SU-DHL-6 (cell line): ENCODE results near the gene MYO18A.
A peak's percentile ranks its signal among the peaks of the same experiment; 100 is the strongest.

Source experiments
- H2AFZ ChIP-seq: fragments of 200-600 bp; sonication (generic); 2 replicates; pipeline ENCODE4 v1.6.1; 2014; ENCODE audit warnings: low read depth, mild to moderate bottlenecking, moderate library complexity, mixed read lengths, antibody characterized with exemption, low read length; ENCODE audit not compliant: severe bottlenecking
- H3F3A ChIP-seq: fragments of 200-600 bp; shearing (Covaris generic); 2 replicates; pipeline ENCODE4 v1.6.0; 2016; ENCODE audit warnings: antibody characterized with exemption, mild to moderate bottlenecking; ENCODE audit not compliant: insufficient read depth
- H3K27ac ChIP-seq: fragments of 200-600 bp; sonication (generic); 2 replicates; pipeline ENCODE4 v1.5.1; 2016; ENCODE audit warnings: low read depth, mild to moderate bottlenecking, low read length, moderate library complexity, mixed read lengths
- H3K27me3 ChIP-seq: fragments of 200-600 bp; sonication (generic), shearing (Covaris generic); 2 replicates; pipeline ENCODE4 v1.6.0; 2014; ENCODE audit warnings: mild to moderate bottlenecking, low read length
- H3K36me3 ChIP-seq: fragments of 200-600 bp; sonication (generic); 2 replicates; pipeline ENCODE4 v1.6.1; 2014; ENCODE audit warnings: mild to moderate bottlenecking, low read length, mixed read lengths
- H3K4me2 ChIP-seq: fragments of 300-600, 200-600 bp; shearing (Covaris generic), sonication (generic); 2 replicates; pipeline ENCODE4 v1.6.0; 2014; ENCODE audit warnings: low read length, low read depth, mild to moderate bottlenecking; ENCODE audit not compliant: poor library complexity, severe bottlenecking
- H3K4me3 ChIP-seq: fragments of 200-600 bp; sonication (generic); 2 replicates; pipeline ENCODE4 v1.5.1; 2014; ENCODE audit warnings: antibody characterized with exemption, low read length, mild to moderate bottlenecking, mixed read lengths; ENCODE audit not compliant: insufficient read depth, poor library complexity, severe bottlenecking
- H3K79me2 ChIP-seq: fragments of 200-600 bp; sonication (generic); 2 replicates; pipeline ENCODE4 v1.6.1; 2014; ENCODE audit warnings: mild to moderate bottlenecking, low read length, moderate library complexity; ENCODE audit not compliant: insufficient read depth
- H3K9ac ChIP-seq: fragments of 200-600 bp; sonication (generic); 2 replicates; pipeline ENCODE4 v1.7.0; 2014; ENCODE audit warnings: mild to moderate bottlenecking, low read length
- H3K9me2 ChIP-seq: fragments of 200-600 bp; sonication (generic); replicated peaks from 2 replicates; pipeline ENCODE4 v1.6.1; 2014; ENCODE audit warnings: low read length; ENCODE audit not compliant: insufficient read depth
- H3K9me3 ChIP-seq: fragments of 200-600 bp; sonication (generic); 2 replicates; pipeline ENCODE4 v1.6.1; 2014; ENCODE audit warnings: low read length, mixed read lengths; ENCODE audit not compliant: insufficient read depth
- H4K20me1 ChIP-seq: fragments of 200-600 bp; sonication (generic); 2 replicates; pipeline ENCODE4 v1.6.1; 2014; ENCODE audit warnings: low read depth, mild to moderate bottlenecking, antibody characterized with exemption, low read length, moderate library complexity, mixed read lengths
- EZH2phosphoT487 ChIP-seq: fragments of 200-600 bp; sonication (generic), shearing (Covaris generic); conservative IDR thresholded peaks from 2 replicates; pipeline ENCODE4 v1.6.1; 2018; ENCODE audit warnings: mild to moderate bottlenecking, antibody characterized with exemption, low read length, moderate library complexity, mixed read lengths
- TF ChIP-seq, protein P1 (sequence below): fragments of 200-600 bp; sonication (generic); IDR thresholded peaks from one replicate; pipeline ENCODE4 v1.5.1; 2017; ENCODE audit warnings: antibody characterized with exemption, mild to moderate bottlenecking, low read length, moderate library complexity; ENCODE audit not compliant: insufficient read depth, poor library complexity, severe bottlenecking

The MYO18A gene

GRCh38 chr17:29111816-29112499, 68.2 kb downstream of the MYO18A start:
- H4K20me1 ChIP-seq: no peaks in the 10 kb centered on the region
- H3K4me2 ChIP-seq: no peak overlapping the region
- no peak overlapping the region for H3K4me3 ChIP-seq
- H3K27me3 ChIP-seq: no peaks in the 10 kb centered on the region
- H3K36me3 ChIP-seq: no peaks in the 10 kb centered on the region
- TF ChIP-seq EZH2phosphoT487: no peak
- TF ChIP-seq, protein P1, sequence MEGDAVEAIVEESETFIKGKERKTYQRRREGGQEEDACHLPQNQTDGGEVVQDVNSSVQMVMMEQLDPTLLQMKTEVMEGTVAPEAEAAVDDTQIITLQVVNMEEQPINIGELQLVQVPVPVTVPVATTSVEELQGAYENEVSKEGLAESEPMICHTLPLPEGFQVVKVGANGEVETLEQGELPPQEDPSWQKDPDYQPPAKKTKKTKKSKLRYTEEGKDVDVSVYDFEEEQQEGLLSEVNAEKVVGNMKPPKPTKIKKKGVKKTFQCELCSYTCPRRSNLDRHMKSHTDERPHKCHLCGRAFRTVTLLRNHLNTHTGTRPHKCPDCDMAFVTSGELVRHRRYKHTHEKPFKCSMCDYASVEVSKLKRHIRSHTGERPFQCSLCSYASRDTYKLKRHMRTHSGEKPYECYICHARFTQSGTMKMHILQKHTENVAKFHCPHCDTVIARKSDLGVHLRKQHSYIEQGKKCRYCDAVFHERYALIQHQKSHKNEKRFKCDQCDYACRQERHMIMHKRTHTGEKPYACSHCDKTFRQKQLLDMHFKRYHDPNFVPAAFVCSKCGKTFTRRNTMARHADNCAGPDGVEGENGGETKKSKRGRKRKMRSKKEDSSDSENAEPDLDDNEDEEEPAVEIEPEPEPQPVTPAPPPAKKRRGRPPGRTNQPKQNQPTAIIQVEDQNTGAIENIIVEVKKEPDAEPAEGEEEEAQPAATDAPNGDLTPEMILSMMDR: peak; percentile 83
- H3K79me2 ChIP-seq: no peaks in the 10 kb centered on the region
- no peak overlapping the region for H3K27ac ChIP-seq
- H3K9ac ChIP-seq: no peak overlapping the region
- no peaks in the 10 kb centered on the region for H3K9me2 ChIP-seq
- H3K9me3 ChIP-seq: no peaks in the 10 kb centered on the region
- H2AFZ ChIP-seq: no peak overlapping the region
- no peaks in the 10 kb centered on the region for H3F3A ChIP-seq

- Histone ChIP-seq H3K9ac (no peak overlapping the region), H3K79me2 (no peaks in the 10 kb centered on the region), H3K27me3 (no peaks in the 10 kb centered on the region), H3F3A (no peaks in the 10 kb centered on the region), H3K27ac (no peak overlapping the region), H4K20me1 (no peaks in the 10 kb centered on the region), H2AFZ (no peak overlapping the region), H3K9me3 (no peaks in the 10 kb centered on the region), H3K4me2 (no peak overlapping the region), H3K9me2 (no peaks in the 10 kb centered on the region), H3K4me3 (no peak overlapping the region), H3K36me3 (no peaks in the 10 kb centered on the region)
- TF ChIP-seq EZH2phosphoT487: no peak
- TF ChIP-seq, protein P1: no peak
Observed at GRCh38 chr17:29110372-29110757, 69.8 kb downstream of the MYO18A start.

DNA sequence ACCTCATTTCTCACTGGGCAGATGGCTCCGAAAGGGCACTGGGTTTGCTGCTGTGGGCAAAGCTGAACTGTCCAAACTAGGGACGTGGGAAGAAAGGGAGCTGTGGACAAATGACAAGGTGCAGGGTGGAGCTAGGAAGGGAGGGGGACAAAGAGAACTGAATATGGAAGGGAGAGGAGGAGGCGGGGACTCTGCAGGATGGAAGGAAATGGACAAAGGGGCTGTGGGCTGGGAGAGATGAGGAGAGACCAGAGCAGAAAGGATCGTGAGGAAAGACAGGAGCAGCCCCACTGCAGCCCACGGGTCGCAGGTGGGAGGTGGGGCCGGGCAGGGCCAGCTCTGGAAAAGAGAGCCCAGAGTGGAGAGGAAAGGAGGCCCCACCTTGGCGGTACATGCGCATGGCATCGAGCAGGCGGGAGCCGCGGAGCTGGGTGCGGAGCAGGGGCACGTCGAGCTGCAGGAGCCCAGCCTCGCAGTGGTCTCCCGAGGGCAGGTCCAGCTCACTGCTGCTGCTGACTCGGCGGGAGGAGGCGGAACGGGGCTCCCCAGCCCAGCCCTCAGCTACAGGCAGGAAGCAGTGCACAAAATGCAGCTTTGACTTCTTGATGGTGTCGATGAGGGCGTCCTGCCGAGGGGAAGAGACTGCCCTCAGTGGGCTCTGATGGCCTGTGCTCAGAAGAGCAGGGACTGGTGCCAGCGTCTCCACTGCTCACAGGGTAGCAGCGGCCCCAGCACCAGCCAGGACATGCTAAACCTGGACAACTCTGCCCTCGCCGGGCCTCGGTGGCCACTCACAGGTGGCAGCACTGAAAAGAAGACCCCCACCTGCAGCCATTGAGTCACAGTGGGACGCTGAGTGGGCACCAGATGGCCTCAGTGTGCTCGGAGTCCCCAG, 70.5 kb downstream of the MYO18A start:
- Histone ChIP-seq H3K36me3 (no peaks in the 10 kb centered on the region), H3K4me2 (no peak overlapping the region), H3F3A (no peaks in the 10 kb centered on the region), H3K9me2 (no peaks in the 10 kb centered on the region), H3K9ac (no peak overlapping the region), H4K20me1 (no peaks in the 10 kb centered on the region), H3K27me3 (no peaks in the 10 kb centered on the region), H3K9me3 (no peaks in the 10 kb centered on the region), H2AFZ (no peak overlapping the region), H3K79me2 (no peaks in the 10 kb centered on the region), H3K4me3 (no peak overlapping the region), H3K27ac (no peak overlapping the region)
- TF ChIP-seq, protein P1: no peak
- TF ChIP-seq EZH2phosphoT487: no peak
